Neuronal stem cell (in vitro differentiated cells): Measurements from ENCODE around the gene PAQR8.
A peak's percentile ranks its signal among the peaks of the same experiment; 100 is the strongest.

Source experiments
- DNase-seq: peaks from one replicate; pipeline ENCODE4 v3.0.0-alpha.2; 2013; ENCODE audit warnings: low spot score
- H2AFZ ChIP-seq: one replicate; pipeline ENCODE4 v1.6.1; 2013; ENCODE audit warnings: mild to moderate bottlenecking, low read length, inconsistent platforms
- H2AK5ac ChIP-seq: 2 replicates; pipeline ENCODE4 v1.6.1; 2013; ENCODE audit warnings: low read depth, mild to moderate bottlenecking, inconsistent platforms, low read length, moderate library complexity, mixed read lengths
- H2BK120ac ChIP-seq: 2 replicates; pipeline ENCODE4 v1.6.1; 2013; ENCODE audit warnings: low read depth, mild to moderate bottlenecking, inconsistent platforms, low read length, moderate library complexity, mixed read lengths
- H2BK12ac ChIP-seq: one replicate; pipeline ENCODE4 v1.6.1; 2013; ENCODE audit warnings: low read length, inconsistent platforms
- H2BK15ac ChIP-seq: 2 replicates; pipeline ENCODE4 v1.6.1; 2013; ENCODE audit warnings: mild to moderate bottlenecking, low read length, inconsistent platforms, mixed read lengths
- H2BK5ac ChIP-seq: one replicate; pipeline ENCODE4 v1.6.1; 2013; ENCODE audit warnings: inconsistent platforms, mild to moderate bottlenecking, low read length, moderate library complexity
- H3K14ac ChIP-seq: one replicate; pipeline ENCODE4 v1.6.1; 2013; ENCODE audit warnings: low read length, inconsistent platforms
- H3K18ac ChIP-seq: 2 replicates; pipeline ENCODE4 v1.6.1; 2013; ENCODE audit warnings: low read length, inconsistent platforms
- H3K23ac ChIP-seq: 2 replicates; pipeline ENCODE4 v1.6.1; 2013; ENCODE audit warnings: low read depth, mild to moderate bottlenecking, mixed read lengths, low read length, inconsistent platforms; ENCODE audit not compliant: poor library complexity
- H3K27ac ChIP-seq: replicated peaks from 3 replicates; pipeline ENCODE4 v1.5.1; 2013; ENCODE audit warnings: low read length, inconsistent platforms
- H3K27me3 ChIP-seq, 3 experiments: 2 replicates each; pipeline ENCODE4 v1.6.1; 2013; ENCODE audit warnings: low read length in 3 of 3, mild to moderate bottlenecking in 2 of 3, inconsistent platforms in 1 of 3, low read depth in 1 of 3, mixed read lengths in 1 of 3, moderate library complexity in 1 of 3; ENCODE audit not compliant: control insufficient read depth in 3 of 3, insufficient read depth in 3 of 3
- H3K36me3 ChIP-seq, 2 donors: replicated peaks in 1 of 2; 2 replicates each; pipeline ENCODE4 v1.6.1; 2013; ENCODE audit warnings: low read length in 2 of 2; ENCODE audit not compliant: control insufficient read depth in 2 of 2, insufficient read depth in 2 of 2
- H3K4ac ChIP-seq: 2 replicates; pipeline ENCODE4 v1.6.1; 2013; ENCODE audit warnings: inconsistent platforms, mild to moderate bottlenecking, low read length, moderate library complexity
- H3K4me1 ChIP-seq, 2 donors: 1 replicate in 1 of 2; 2 replicates in 1 of 2; pipeline ENCODE4 v1.6.1; 2013; ENCODE audit warnings: low read length in 2 of 2, low read depth in 1 of 2; ENCODE audit not compliant: control insufficient read depth in 2 of 2, insufficient read depth in 1 of 2
- H3K4me2 ChIP-seq: one replicate; pipeline ENCODE4 v1.6.1; 2013; ENCODE audit warnings: mild to moderate bottlenecking, low read length, inconsistent platforms; ENCODE audit not compliant: insufficient read depth, poor library complexity, severe bottlenecking
- H3K4me3 ChIP-seq, 2 donors: 2 replicates each; pipeline ENCODE4 v1.5.1; 2013; ENCODE audit warnings: low read length in 2 of 2, mild to moderate bottlenecking in 2 of 2, inconsistent platforms in 1 of 2, moderate library complexity in 1 of 2
- H3K79me1 ChIP-seq: one replicate; pipeline ENCODE4 v1.6.1; 2013; ENCODE audit warnings: low read depth, mild to moderate bottlenecking, inconsistent platforms, low read length, moderate library complexity
- H3K9ac ChIP-seq: one replicate; pipeline ENCODE4 v1.6.1; 2013; ENCODE audit warnings: mild to moderate bottlenecking, low read depth, low read length, inconsistent platforms; ENCODE audit not compliant: poor library complexity
- H3K9me3 ChIP-seq, 2 donors: replicated peaks in 1 of 2; 2 replicates each; pipeline versions ENCODE3 to v1.6.1; 2013; ENCODE audit warnings: low read length in 2 of 2, mild to moderate bottlenecking in 2 of 2, inconsistent platforms in 1 of 2, low read depth in 1 of 2, mixed read lengths in 1 of 2, moderate library complexity in 1 of 2; ENCODE audit not compliant: control insufficient read depth in 2 of 2, insufficient read depth in 1 of 2
- H4K8ac ChIP-seq: one replicate; pipeline ENCODE4 v1.6.1; 2013; ENCODE audit warnings: low read depth, mild to moderate bottlenecking, inconsistent platforms, low read length, moderate library complexity
- H4K91ac ChIP-seq: one replicate; pipeline ENCODE4 v1.6.1; 2013; ENCODE audit warnings: low read length, low read depth, mild to moderate bottlenecking, inconsistent platforms; ENCODE audit not compliant: poor library complexity
- WGBS, 2 donors: extraction: QIAGEN DNeasy Blood & Tissue Kit; methylation state at CpG; one replicate each; pipeline ENCODE4 v1.1.7; 2013; ENCODE audit warnings: missing lambda C conversion rate in 2 of 2, mixed read lengths in 1 of 2; ENCODE audit not compliant: insufficient read length in 2 of 2, insufficient replicate concordance in 1 of 2; ENCODE audit errors: extremely low coverage in 2 of 2; 5-methylcytosine and 5-hydroxymethylcytosine counted together

The PAQR8 gene

DNA sequence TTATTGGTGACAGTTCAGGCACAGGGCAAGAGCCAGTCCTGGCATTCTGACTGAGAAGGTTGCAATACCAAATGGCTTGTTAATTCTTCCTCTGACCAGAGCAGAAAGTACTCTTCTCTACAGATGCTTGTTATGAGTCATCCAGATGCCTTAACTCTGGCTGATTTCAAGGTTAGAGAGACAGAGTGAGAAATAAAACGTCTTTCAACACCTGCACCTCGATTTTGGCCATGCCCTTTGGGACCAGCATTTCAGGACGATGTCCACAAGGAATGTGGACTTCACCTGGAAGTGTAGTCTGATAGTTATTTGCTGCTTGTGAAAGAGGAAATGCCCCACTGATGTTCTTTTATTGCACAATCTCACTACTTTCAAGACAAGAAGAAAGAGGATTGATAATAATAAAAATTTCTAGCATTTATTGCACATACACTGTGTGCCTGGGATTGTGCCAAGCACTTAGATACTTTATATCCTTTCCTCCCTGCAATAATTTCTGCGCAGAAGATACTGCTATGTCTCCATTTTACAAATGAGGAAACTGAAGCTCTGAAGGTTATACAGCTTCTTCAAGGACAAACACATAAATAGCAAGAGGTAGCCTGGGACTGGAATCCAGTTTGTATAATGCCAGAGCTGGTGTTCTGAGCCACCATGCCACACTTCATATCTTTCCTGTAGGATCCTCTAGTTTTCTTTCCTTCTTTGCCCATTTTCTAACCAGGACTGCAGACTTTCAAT is 43.9 kb upstream of the PAQR8 start:
- H3K4me2 ChIP-seq: no peak overlapping the region
- no peak overlapping the region for H3K9ac ChIP-seq
- no peak for DNase-seq
- no peak overlapping the region for H2BK15ac ChIP-seq
- no peak overlapping the region for H2BK120ac ChIP-seq
- H4K91ac ChIP-seq: no peak overlapping the region
- H3K9me3 ChIP-seq: no peaks in the 10 kb centered on the region
- no peak overlapping the region for H3K27ac ChIP-seq
- no peak overlapping the region for H3K23ac ChIP-seq
- no peak overlapping the region for H3K18ac ChIP-seq
- H3K4ac ChIP-seq: no peak overlapping the region
- H2BK5ac ChIP-seq: no peak overlapping the region
- H3K36me3 ChIP-seq: no peaks in the 10 kb centered on the region
- H2AFZ ChIP-seq: no peak overlapping the region
- no peaks in the 10 kb centered on the region for H3K79me1 ChIP-seq
- no peak overlapping the region for H3K14ac ChIP-seq
- H3K4me1 ChIP-seq: no peaks in the 10 kb centered on the region
- WGBS, 2 donors: no CpG with 5 or more reads among the region's 4 CpGs
- no peak overlapping the region for H3K4me3 ChIP-seq
- H2AK5ac ChIP-seq: no peak overlapping the region
- H3K27me3 ChIP-seq: no peaks in the 10 kb centered on the region
- H2BK12ac ChIP-seq: no peak overlapping the region
- H4K8ac ChIP-seq: no peak overlapping the region

DNA sequence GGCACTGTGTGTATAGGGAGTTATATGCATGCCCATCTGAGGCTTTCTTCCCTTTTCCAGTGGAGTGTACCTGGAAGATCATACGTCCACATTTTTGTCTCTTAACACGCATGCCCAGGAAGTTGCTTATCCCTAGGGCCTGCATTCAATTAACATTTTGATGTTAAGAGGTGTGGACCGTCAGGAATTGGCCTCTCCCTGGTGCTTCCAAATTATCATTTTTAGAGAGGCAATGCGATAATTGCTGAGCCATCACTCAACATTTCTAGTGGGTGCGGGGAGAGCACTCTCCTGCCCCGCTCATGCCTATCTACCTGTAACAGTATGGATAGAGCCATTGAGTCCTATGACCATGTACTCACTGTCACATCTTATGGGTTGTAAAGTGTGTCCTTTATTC is 37.8 kb upstream of the PAQR8 start:
- no peak overlapping the region for H3K14ac ChIP-seq
- H3K27me3 ChIP-seq: no peaks in the 10 kb centered on the region
- no peak overlapping the region for H4K8ac ChIP-seq
- H3K23ac ChIP-seq: no peak overlapping the region
- H3K9me3 ChIP-seq: peaks cover 0 to 2% of the 10 kb centered on the region in 2 donors
- no peak overlapping the region for H2AFZ ChIP-seq
- DNase-seq: no peak
- H3K4me1 ChIP-seq: peaks cover 4 to 5% of the 10 kb centered on the region in 2 donors
- no peaks in the 10 kb centered on the region for H3K36me3 ChIP-seq
- H2BK12ac ChIP-seq: no peak overlapping the region
- no peak overlapping the region for H4K91ac ChIP-seq
- no peak overlapping the region for H3K27ac ChIP-seq
- no peak overlapping the region for H3K4me2 ChIP-seq
- no peak overlapping the region for H2BK5ac ChIP-seq
- no peak overlapping the region for H3K4ac ChIP-seq
- H3K9ac ChIP-seq: no peak overlapping the region
- WGBS, 2 donors: no CpG with 5 or more reads among the region's 6 CpGs
- H3K79me1 ChIP-seq: no peaks in the 10 kb centered on the region
- no peak overlapping the region for H2BK15ac ChIP-seq
- no peak overlapping the region for H2AK5ac ChIP-seq
- no peak overlapping the region for H3K18ac ChIP-seq
- H3K4me3 ChIP-seq: no peak overlapping the region
- H2BK120ac ChIP-seq: no peak overlapping the region

DNA sequence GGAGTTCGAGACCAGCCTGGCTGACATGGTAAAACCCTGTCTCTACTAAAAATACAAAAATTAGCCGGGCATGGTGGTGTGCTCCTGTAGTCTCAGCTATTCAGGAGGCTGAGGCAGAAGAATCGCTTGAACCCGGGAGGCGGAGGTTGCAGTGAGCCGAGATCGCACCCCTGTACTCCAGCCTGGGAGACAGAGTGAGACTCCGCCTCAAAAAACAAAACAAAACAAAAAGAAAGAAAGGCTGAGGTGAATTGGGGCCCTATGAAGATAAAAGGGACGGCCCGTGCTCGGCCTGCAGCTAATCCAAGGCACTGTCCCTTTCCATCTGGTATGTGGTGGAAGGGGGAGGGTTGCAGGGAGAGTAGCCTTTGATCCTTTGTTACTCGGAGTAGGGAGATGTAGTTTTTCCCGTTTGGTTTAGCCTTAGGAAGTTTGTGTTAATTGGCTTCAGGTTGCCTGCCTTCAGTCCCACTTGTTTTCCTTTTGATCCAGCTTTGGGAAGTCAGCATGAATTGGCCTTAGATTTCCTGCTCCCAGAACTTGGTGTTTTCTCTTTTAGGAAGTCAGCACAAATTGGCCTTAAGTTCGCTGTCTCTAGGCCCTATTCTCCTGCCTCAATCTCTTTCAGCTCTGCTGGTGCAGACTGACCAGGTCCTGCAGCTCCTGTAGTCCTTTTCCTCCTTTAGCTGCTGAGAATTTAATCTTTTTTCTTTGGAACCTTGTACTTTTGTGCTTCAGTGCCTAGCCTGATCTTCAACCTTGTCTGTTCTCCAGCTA is 36.1 kb upstream of the PAQR8 start:
- H3K23ac ChIP-seq: no peak overlapping the region
- no peak overlapping the region for H2BK15ac ChIP-seq
- no peak overlapping the region for H2BK120ac ChIP-seq
- H3K4ac ChIP-seq: no peak overlapping the region
- peak overlapping the region; percentile 76 for H3K18ac ChIP-seq
- H3K9ac ChIP-seq: no peak overlapping the region
- no peaks in the 10 kb centered on the region for H3K27me3 ChIP-seq
- H3K4me1 ChIP-seq: peaks cover 4 to 5% of the 10 kb centered on the region in 2 donors
- H3K36me3 ChIP-seq: no peaks in the 10 kb centered on the region
- peak overlapping the region; percentile 91 for H2AFZ ChIP-seq
- H3K4me3 ChIP-seq: no peak overlapping the region
- DNase-seq: peak; percentile 45
- no peak overlapping the region for H2BK5ac ChIP-seq
- no peak overlapping the region for H4K8ac ChIP-seq
- H2AK5ac ChIP-seq: no peak overlapping the region
- H4K91ac ChIP-seq: no peak overlapping the region
- H3K9me3 ChIP-seq: peaks cover 0 to 2% of the 10 kb centered on the region in 2 donors
- no peak overlapping the region for H3K4me2 ChIP-seq
- no peak overlapping the region for H2BK12ac ChIP-seq
- WGBS, 2 donors: no CpG with 5 or more reads among the region's 14 CpGs
- H3K14ac ChIP-seq: no peak overlapping the region
- H3K27ac ChIP-seq: peak overlapping the region; percentile 68
- H3K79me1 ChIP-seq: no peaks in the 10 kb centered on the region
